Epithelial cell of alveolus of lung (primary cell): ENCODE data around the gene SPATA31A1. TPM values are rescaled to one million over a fixed set of nuclear protein-coding genes. Genes with fewer than 3 reads are reported as not detected.

Experiments used
- total RNA-seq: library from RNA; depleted of rRNA; stranded (reverse); fragments of >200 nt; gene quantifications from 2 replicates; pipeline ENCODE4 v1.2.1, GENCODE V29; 2015

SPATA31A1 gene
- total RNA-seq: not detected in 2 replicates

GRCh38 chr9:39355369-39355768, at the start of gene SPATA31A1:
TSS of gene SPATA31A1 (plus strand) at chr9:39355669. CDS start at chr9:39355731, 62 bp downstream.

Other genes starting within 250 kb of the SPATA31A1 start
- 1.6 and 4.4 TPM in 2 replicates for gene CNTNAP3, start 67.5 kb upstream of the SPATA31A1 start, total RNA-seq